HG03064 (cell line): Measurements from ENCODE around the gene PKP3.
"Not testable (repeated sequence)": the region's sequence is repeated elsewhere in the genome, so short reads cannot be mapped to it uniquely, and the experiment has no call there.

Experiments used
- ATAC-seq: cut with Tn5 transposase; IDR thresholded peaks from one replicate; pipeline ENCODE4 v1.9.1; 2021; ENCODE audit warnings: low read depth; ENCODE audit not compliant: unreplicated experiment

The PKP3 gene

DNA sequence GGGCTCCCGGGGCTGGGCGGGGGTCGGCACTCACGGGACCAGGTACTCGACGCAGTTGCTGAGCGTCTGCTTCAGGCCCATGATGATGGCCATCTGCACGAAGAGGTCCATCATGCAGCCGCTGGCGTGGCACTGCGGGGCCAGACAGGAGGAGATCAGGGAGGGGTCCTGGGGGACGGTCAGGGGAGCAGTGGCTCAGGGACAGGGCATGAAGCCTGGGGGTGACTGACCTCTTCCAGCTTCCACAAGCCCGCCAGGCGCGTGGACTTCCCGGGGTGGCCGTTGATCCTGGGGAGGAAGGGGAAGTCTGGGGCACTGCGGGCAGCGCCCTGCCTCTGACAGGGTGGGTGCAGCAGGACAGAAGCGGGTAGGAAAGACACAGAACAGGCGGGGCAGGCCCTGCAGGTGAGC is 26.9 kb downstream of the PKP3 start:
- ATAC-seq = no peak

DNA sequence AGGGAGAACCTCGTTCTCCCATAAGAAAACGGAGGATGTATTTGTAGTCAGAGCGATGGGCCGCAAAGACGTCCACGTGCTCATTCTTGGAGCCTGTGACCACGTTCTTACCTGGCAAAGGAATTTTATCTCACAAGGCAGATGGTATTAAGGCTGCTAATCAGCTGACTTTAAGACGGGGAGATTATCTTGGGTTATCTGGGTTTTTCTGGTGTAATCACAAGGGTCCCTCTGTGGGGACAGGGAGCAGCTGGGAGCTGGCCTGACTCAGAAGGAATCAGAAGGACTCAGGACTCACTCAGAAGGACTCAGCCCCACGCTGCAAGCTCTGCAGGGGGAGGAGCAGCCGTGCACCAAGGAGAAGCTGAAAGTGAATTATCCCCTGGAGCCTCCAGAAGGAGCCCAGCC is 28.2 kb downstream of the PKP3 start:
- no peak for ATAC-seq

DNA sequence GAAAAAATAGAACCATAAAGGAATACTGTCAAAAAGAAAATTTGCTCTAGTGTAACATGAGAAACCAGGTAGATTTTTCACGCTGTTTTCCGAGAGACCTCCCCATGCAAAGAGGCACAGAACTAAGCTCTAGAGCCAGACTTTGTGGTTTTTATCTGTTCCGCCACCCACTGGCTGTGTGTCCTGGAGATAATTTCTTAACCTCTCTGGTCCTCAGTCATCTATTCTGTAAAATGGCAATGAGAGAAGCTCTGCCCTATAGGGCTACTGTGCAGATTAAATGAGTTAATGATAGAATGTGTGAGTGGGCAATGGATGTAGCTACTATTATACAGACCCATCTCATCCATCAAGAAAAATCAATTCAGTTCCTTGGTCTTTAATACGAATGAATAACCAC is 30.2 kb downstream of the PKP3 start:
- no peak for ATAC-seq

DNA sequence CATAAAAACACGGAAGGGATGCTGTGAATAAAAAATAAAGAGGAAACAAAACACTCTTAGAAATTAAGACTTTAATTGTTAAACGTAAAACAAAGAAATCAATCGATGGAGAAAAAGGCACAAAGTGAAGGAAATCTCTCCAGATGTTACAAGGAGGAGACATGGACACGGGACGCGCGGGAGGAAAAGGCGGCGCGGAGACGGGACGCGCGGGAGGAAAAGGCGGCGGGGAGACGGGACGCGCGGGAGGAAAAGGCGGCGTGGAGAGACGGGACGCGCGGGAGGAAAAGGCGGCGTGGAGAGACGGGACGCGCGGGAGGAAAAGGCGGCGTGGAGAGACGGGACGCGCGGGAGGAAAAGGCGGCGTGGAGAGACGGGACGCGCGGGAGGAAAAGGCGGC is 30.8 kb downstream of the PKP3 start:
- ATAC-seq = not testable (repeated sequence)

DNA sequence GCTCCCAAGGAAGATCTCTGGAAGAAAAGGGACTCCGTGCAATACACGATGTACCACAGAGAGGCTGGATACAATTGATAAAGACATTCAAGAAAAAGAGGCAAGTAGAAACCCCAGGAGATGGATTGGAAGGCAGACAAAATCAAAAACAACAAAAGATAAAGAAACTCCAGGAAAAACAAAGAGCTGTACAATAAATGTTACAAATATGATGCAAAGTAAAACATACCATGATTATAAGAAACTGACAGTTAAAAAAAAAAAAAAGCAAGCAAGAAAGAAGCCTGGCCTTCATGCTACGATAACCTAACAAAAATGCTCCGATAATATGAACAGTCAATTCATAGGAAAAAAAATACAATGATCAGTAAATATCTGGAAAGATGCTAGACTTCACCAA is 31.3 kb downstream of the PKP3 start:
- no peak for ATAC-seq

DNA sequence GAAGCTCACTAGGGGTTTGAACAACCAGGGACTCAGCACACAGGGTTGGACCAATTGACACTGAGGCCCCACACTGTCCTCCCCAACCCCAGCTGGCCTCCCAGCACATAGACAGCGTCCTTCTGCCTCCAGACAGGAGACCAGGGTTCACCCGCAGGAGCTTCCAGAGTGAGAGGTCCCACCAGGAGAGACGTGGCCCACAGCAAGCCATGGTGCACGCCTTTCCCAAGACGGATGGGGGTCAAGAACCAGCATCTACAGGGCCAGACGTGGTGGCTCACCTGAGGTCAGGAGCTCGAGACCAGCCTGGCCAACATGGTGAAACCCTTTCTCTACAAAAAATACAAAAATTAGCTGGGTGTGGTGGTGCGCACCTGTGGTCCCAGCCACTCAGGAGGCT is 32.8 kb downstream of the PKP3 start:
- ATAC-seq = no peak

DNA sequence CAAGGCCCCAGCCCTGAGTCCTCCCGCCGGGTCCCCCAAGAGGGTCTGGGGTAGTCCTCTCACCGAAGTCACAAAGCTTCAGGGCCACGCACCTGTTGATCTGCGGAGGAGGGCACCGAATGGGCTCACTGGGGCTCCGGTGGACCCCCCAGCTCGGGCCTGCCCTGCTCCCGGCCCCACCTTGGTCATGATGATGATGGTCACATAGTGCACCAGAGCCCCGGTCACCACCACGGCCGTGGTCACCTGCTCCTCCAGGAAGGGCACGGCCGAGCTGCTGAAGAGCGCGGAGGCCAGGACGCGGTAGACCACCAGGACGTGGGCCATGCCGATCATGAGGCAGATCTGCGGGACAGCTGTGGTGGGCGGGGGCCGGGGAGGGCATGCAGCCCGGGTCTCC is 34.3 kb downstream of the PKP3 start:
- ATAC-seq = no peak

DNA sequence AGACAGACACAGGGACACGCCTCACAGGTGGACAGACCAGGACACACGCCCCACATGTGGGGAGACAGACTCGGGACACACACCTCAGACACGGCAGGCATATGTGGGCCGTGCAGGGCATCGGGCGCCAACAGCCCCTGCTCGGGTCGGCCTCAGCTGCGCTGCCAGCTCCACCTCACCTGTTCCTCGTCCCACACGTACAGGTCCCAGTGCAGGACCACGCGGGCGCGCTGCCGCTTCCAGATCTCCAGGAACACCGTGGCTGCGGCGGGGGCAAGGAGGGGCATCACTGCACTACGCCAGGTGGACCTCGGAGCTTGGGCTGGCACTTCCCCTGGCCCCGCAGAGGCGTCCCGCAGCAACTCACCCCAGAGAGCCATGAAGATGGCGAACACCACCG is 35.4 kb downstream of the PKP3 start:
- no peak for ATAC-seq

DNA sequence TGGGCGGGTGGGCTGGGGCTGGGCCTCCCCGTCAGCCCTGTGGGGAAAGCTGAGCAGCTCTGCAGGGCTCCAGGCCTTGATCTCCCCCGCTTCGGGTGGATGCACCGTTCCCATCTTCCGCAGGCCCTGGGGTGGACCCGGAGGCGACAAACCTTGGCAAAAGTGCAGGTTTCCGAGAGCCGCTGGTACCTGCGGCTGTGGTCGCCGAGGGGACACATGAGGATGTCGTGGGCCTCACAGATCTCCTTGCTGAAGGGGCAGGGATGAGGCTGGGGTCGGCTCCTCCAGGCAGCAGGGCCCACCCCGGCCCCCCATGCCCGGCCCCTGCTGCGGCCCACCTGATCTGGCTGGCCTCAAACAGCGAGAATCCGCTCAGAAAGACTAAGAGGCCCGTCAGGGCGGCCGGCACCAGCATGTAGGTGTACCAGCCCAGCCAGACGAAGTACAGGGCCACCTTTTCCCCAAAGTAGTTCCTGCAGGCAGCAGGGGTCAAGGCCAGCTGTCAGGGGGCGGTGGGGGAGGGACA is 36.0 kb downstream of the PKP3 start:
- ATAC-seq = no peak

DNA sequence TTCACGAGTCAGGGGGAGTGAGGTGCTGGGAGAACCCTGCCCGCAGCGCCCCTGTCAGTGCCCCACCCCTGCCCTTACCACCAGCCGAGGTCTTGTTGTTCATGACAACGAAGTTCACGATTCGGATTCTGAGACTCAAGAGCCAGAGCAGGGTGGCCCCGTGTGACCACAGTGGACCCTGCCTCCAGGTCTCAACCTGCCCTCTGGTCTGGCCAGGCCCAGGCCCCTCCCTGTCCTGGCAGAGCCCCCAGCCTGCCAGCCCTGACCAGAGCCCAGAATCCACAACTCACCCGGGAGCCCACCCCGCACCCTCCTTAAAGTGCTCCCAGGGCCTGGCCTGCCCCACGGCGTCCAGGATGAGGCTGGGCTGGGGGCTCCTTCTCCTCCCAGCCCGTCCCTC is 37.9 kb downstream of the PKP3 start:
- ATAC-seq = no peak

DNA sequence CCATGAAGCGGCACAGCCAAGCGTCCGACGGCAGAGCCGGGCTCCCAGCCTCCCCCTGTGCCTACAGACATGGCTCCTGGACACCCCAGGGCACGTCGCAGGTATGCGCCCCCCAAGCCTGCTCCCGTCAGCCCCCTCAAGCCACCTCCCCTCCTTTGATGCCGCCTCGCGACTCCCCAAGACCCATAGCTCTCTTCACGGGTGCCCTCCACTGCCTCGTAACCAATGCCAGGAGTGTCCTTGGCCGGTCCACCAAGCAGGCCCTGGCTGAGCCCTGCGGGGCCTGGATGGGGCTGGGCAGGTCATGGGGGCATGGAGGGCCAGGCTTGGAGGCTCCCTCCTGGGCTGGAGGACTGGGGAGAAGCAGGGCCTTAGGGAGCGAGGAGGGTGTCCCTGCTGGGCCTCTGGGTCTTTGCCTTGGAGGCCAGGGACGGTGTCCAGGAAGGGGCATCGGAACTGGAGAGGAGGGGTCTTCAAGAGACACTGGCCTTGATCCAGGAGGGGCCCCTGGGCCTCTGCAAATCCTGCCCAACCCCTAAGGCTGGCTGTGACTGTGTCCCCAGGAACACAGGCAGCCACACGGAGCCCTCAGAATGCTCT is 38.6 kb downstream of the PKP3 start:
- no peak for ATAC-seq

DNA sequence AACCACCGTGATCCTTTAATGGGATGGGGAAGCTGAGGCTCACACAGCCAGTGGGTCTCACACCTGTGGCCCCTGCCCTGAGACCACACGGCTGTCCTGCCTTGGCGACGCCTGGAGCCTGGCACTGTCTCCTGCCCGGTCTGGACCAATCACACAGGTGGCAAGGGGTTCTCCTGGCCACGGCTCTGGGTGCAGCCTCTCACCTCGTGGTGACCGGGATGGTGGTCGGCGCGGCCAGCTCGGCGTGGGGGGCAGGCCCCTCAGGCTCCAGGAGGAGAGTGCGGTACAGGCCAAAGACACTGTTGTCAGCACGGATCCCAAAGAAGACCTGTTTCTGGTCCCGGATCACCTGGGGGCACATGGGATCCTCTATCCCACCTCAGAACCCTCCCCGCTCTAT is 39.1 kb downstream of the PKP3 start:
- ATAC-seq = no peak

DNA sequence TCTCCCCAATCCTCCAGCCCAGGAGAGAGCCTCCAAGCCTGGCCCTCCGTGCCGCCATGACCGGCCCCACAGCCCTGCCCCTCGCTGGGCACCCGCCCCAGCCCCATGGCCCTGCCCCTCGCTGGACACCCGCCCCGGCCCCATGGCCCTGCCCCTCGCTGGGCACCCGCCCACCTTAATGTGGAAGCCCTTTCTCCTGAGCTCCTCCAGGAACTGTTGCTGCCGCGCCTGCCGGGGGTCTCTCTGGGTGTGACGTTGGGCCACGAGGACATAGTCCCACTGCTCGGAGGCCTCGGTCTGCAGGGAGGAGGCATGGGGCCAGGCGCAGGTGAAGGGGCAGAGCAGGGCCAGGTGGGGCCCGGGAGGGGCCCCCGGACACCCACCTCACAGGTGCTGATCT is 39.6 kb downstream of the PKP3 start:
- no peak for ATAC-seq

DNA sequence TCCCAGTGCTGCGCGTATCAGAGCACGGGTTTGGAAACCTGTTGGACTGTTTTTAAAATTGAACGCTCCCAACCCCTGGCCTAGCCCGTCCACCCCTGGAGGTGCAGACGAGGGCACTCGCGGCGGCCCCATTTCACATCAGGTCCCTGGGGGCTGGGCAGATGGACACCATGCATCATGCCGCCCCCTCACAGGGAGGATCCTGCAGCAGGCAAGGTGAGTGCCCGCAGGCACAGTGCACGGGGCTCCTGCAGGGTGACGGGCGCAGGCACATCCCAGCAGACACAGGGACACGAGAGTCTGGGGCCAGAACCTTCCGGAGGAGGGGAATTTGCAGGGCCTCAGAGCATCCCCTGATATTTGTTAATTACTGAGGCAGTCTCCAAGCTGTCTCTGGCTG is 40.5 kb downstream of the PKP3 start:
- ATAC-seq = no peak

DNA sequence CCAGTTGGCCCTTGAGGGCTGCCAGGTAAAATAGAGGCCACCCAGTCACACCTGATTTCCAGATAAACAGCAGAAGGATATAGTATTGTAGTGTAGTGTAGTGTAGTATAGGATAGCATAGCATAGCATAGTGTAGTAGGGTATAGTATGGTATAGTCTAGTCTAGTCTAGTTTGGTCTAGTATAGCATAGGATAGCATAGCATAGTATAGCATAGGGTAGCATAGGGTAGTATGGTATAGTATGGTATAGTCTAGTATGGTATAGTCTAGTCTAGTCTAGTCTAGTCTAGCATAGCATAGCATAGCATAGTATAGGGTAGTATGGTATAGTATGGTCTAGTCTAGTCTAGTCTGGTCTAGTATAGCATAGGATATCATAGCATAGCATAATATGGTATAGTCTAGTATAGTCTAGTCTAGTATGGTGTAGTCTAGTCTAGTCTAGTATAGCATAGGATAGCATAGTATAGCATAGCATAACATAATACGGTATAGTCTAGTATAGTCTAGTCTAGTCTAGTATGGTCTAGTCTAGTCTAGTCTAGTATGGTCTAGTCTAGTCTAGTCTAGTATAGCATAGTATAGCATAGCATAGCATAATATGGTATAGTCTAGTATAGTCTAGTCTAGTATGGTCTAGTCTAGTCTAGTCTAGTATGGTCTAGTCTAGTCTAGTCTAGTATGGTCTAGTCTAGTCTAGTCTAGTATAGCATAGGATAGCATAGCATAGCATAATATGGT is 41.2 kb downstream of the PKP3 start:
- ATAC-seq = not testable (repeated sequence)

DNA sequence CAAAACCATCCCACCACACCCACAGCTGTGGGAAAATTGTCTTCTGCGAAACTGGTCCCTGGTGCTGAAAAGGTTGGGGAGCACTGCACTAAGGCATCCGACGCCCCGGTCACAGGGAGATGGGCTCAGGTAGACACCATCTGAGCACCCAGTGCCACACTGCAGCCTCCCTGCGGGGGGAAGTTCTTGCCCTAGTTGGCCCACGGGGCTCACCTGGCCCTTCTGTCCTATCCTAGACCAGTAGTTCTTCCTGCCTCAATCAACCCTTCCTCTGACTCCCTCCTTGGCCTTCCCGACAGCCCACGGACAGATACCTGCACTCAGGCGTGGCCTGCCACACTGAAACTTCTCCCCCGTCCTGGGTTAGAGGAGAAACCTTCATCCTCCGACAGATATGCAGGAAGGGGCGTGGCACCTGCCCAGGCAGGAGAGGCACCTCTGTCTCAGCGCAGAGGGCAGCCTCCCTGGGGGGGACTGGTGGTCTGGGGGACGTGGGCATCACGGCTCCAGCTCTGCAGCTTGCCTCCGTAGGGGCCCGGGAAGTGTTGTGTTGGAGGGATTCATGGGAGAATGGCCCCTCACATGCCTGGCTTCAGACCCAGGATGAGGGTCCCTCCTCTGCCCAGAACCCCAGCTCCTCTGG is 43.3 kb downstream of the PKP3 start:
- no peak for ATAC-seq

DNA sequence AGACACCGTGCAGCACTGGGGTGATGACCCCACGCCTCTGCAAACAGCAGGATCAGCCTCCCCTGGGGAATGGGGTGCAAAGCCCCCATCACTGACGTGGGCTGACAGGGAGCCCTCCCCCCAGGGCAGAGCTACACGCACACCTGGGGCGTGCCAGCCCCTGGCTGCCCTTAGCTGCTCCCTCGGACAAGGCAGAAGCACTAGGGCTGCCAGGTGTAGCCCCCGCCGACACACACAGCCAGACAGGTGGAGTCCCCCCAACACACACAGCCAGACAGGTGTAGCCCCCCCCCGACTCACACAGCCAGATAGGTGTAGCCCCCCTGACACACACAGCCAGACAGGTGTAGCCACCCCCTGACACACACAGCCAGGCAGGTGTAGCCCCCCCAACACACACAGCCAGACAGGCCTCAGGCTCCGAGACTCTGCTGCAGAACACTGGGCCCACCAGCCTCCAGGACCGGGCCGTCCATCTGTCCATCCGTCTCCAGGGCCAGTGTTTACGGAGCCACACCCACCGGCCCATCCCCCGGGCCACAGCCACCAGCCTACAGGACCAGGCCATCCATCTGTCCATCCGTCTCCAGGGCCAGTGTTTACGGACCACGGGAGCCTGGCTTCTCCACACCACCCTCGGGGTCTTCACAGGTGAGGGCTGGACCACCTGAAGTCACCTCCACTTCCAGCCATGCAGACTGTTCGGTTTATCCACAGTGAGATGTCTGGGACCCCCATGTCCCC is 44.3 kb downstream of the PKP3 start:
- ATAC-seq = no peak

DNA sequence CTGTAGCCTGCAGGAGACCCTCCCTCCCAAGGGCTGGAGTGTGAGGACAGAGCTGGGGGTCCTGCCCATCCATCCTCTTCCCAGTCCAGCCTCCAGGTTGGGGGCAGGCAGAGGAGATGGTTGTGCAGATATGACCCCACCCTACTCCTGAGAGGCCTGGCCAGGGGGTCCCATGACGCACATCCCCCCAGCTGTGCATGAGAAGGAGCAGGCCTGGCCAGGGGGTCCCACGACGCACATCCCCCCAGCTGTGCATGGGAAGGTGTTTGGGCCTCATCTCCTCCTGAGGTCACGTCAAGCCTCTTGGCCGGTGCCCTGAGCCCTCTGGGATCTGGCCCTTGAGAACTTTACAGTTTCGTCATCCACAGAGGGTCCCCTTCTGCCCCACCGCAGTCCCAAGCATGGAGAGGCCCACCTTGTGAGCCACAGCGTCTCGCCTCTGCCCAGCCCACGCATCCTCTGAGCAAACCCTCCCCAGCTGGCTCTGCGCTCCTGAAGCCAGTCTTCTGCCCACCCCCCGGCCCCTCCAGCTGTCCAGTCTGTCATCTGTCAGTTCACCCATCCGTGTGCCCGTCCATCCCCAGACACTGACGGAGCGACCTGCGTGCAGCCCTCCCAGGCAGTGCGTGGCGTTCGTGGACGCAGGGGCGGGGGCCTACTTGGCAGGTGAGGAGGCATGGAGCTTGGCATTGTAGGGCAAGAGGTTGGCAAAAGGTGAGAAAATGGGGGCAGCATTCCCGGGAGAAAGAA is 45.5 kb downstream of the PKP3 start:
- no peak for ATAC-seq

DNA sequence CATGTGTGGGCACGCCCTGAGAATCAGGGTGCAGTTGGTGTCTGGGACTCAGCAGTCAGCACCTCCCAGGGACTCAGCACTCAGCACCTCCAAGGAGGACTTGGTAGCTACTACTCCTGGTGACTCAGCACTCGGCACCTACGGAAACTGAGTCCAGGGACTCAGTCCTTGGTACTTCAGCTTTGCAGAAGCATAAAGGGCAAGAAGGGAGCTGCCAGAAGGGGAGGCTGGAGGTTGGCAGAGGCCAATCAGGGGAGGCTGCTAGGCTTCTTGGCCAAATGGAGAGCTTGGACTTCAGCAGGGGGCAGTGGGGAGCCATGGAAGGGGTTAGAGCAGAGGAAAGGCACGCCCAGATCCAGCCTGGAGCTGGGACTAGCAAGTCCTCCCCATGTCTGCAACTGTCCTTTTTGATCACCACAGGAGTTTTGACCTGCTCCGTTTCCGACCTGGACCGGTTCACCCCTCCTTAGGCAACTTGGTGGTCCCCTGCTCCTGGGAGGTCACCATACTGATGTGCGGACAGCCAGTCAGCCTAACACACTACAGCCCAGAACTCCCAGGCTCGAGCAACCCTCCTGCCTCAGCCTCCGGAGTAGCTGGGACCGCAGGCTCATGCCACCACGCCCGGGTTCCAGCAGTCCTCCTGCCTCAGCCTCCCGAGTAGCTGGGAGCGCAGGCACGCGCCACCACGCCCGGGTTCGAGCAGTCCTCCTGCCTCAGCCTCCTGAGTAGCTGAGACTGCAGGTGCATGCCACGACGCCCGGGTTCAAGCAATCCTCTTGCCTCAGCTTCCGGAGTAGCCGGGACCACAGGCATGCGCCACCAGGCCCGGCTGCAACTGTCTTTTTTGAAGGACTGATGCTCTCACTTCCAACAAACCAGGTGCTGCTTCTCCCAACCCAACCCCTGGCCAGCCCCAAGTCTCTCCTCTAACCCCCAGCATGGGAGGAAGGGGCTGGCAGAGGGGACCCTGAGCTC is 46.3 kb downstream of the PKP3 start:
- ATAC-seq = no peak
